Fibroblast of mammary gland (primary cell): ENCODE results near the gene RASSF4.

Experiments used
- DNase-seq: peaks from one replicate; pipeline ENCODE4 v3.0.0-alpha.2; 2010; ENCODE audit warnings: low read depth
- H3K4me3 ChIP-seq: 2 replicates; pipeline ENCODE4 v1.5.1; 2011; ENCODE audit warnings: low read depth, mild to moderate bottlenecking, low read length, moderate library complexity; ENCODE audit not compliant: control insufficient read depth
- TF ChIP-seq, protein P1 (sequence below): conservative IDR thresholded peaks from 2 replicates; pipeline ENCODE4 v1.5.1; 2011; ENCODE audit warnings: low read depth, low read length, inconsistent platforms; ENCODE audit not compliant: control insufficient read depth, insufficient read depth

The RASSF4 gene

DNA sequence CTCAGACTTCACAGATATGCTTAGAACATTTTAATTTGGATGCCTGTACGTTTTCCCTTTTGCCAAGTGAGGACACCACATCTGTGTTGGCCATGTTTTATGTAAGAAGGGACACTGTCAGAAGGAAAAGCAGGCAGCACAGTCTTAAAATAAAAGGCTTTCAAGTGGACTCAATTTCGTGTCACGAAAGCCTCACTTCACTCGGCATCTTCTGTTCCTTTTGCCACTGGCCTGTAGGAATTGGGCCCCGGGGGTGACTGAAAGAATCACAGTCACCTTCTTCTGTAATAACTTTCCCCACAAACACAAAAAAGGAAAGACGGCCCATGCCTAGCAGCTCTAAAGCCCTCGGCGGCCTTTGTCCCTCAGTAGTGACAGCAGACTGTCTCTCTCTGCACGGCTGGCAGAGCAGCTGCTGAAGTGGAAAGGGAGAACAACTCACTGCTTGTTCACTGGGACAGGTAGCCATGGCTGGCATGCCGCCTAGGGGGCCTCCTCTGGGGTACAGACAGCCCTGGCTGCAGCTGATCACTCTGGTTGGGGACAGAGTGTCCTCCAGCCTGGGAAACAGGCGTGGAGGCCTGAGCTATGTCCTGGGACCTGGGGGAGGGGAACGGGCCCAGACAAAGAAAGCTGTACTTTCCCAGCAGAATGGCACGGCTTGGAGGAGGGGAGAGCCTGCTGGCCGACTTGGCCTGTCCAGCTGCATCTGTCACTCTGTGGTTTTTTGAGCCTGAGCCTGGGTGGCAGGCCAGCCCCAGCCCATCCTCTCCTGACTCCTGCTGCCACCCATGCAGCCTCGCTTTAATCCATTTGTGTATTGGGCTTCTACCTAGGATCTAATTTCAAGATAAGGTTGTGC, 4.4 kb downstream of the RASSF4 start:
- TF ChIP-seq, protein P1, sequence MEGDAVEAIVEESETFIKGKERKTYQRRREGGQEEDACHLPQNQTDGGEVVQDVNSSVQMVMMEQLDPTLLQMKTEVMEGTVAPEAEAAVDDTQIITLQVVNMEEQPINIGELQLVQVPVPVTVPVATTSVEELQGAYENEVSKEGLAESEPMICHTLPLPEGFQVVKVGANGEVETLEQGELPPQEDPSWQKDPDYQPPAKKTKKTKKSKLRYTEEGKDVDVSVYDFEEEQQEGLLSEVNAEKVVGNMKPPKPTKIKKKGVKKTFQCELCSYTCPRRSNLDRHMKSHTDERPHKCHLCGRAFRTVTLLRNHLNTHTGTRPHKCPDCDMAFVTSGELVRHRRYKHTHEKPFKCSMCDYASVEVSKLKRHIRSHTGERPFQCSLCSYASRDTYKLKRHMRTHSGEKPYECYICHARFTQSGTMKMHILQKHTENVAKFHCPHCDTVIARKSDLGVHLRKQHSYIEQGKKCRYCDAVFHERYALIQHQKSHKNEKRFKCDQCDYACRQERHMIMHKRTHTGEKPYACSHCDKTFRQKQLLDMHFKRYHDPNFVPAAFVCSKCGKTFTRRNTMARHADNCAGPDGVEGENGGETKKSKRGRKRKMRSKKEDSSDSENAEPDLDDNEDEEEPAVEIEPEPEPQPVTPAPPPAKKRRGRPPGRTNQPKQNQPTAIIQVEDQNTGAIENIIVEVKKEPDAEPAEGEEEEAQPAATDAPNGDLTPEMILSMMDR, result no peak
- no peak overlapping the region for H3K4me3 ChIP-seq

DNA sequence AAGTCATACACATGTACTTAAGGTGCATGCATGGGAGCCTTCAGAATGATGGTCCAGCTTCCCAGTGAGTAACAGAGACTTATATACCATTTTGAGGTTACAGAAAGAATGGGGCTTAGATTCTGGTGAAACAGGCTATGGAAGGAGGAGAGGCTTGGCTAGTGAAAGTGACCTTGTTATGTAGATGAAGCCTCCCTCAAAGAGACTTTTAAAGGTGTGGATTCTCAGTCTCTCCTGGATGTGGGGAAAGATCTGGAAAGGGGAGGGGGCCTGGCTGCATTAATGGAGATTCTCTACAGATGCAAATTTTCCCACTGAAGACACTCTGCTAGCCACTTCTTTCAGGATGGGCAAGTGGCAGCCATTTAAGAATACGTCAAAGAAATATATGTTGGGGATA, 5.5 kb downstream of the RASSF4 start:
- H3K4me3 ChIP-seq, result no peak overlapping the region
- TF ChIP-seq, protein P1, result no peak
- no peak for DNase-seq

More for the DNA sequence above, 4.4 kb downstream of the RASSF4 start:
- no peak for DNase-seq

DNA sequence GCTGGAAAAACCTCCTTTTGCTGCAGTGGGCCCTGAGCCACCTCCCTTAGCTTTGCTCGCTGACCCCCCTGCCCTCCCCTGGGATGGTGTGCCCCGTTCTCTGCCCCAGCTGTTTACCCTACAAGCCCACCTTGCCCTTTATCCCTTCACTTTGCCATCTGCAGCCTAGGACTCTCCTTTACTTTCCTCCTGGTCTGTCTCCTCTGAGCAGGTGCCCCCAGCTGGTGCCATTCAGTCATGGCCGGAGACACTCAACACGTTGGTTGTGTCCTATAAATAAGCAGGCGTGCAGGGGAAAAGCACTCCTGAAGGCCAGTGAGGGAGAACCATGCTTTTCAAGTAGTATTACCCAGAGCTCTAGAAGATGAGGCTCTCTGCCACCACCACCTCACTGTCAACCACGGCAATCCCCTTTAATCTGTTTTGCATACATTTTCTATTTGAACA, 6.1 kb downstream of the RASSF4 start:
- H3K4me3 ChIP-seq, result no peak overlapping the region
- DNase-seq, result no peak
- TF ChIP-seq, protein P1, result no peak

DNA sequence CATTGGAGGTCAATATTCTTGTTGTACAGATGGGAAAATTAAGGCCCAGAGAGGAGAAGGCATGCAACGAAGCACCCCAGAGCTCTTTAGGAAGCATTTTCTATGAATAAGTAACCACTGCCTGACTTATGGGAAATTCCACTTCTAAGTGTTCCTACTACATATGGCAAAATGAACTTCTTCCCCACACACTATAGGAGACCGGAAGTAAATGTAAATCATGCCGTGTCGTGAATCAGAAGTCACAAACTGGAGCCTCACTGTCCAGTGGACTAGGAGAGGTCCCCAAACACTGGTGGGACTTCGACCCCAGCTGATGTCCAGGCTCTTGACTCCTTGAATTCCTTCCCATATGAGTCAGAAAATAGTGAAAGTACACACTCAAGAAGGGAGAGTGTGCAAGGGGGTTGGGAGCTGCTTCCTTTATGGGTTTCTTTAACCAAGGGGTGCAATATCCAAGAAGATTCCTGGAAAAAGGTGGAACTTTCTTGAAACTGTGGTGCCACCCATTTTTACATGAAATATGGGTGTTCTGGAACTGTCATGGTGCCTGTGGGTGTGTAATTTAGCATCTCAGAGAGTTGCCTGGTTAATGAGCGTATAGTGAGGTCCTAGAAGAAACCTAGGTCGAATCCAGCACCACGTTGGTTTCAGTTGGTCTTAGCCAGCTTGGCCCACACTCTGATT, 6.7 kb downstream of the RASSF4 start:
- no peak overlapping the region for H3K4me3 ChIP-seq
- no peak for DNase-seq
- TF ChIP-seq, protein P1, result no peak

DNA sequence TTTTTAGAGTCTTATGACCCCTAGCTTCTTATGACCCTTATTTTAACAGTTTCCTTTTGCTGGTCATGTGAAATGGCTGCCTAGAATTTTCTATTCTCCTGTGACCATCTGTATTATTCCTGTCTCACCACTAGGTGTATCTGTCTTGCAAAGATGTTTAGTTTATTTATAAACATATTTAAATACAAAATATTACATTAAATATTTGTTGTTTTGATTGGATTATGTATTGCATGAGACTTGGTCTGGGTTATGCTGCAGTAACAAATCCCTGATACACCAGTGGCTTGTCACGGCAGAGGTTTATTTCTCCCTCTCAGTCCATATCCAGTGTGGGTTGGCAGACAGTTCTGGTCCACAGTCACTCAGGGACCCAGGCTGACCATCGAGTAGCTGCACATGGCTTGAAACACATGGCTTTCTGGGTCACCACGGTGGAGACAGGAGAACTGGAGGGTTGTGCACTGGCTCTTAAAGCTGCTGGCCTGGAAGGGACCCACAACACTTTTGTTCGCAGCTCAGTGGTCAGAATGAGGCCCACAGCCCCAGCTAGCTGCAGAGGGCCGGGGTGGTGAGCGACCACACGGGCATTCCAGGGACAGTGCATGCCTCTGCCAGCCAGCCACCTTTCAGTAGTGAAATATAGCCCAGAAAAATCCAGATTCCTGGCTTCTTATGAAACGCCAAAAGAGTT, 7.4 kb downstream of the RASSF4 start:
- H3K4me3 ChIP-seq, result no peak overlapping the region
- DNase-seq, result no peak
- TF ChIP-seq, protein P1, result peak; percentile 17

DNA sequence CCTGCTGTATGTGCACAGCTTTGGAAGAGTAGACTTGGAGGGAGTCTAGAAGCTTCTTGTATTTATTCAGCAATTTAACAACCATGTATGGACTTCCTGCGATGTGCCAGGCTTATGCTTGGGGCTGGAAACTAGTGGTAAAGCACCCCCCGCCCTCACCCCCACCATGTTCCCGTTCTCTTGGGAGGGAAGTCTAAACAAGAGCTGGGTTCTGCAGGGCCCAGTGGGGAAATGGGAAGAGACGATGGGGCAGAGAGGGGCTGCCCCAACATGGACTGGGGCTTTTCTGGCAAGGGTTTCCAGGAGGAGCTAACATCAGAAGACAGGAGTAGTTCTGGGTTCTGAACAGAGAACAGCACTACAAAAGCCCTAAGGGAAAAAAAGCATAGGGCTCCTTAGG, 8.0 kb downstream of the RASSF4 start:
- no peak for DNase-seq
- TF ChIP-seq, protein P1, result no peak
- H3K4me3 ChIP-seq, result no peak overlapping the region
